GM13977 (cell line): ENCODE measurements around the gene PGC.

ENCODE experiments used
- DNase-seq: peaks from one replicate; pipeline ENCODE4 v3.0.0; 2012; ENCODE audit warnings: low spot score
- in situ Hi-C: fragments of 300-500 bp; cut with MboI; formaldehyde crosslinking; loops from one replicate; pipeline ENCODE4 v1.12.0; 2022; ENCODE audit warnings: low sequenced_read_pairs, low pct_unique_long_range_greater_than_20kb, mixed read lengths, inconsistent platforms; ENCODE audit not compliant: unreplicated experiment
- TF ChIP-seq, protein P1 (sequence below): IDR thresholded peaks from 2 replicates; pipeline ENCODE4 v1.5.1; 2012; ENCODE audit warnings: mild to moderate bottlenecking, control low read depth; ENCODE audit not compliant: insufficient read depth; ENCODE audit errors: extremely low read depth, missing control alignments

Gene PGC

DNA sequence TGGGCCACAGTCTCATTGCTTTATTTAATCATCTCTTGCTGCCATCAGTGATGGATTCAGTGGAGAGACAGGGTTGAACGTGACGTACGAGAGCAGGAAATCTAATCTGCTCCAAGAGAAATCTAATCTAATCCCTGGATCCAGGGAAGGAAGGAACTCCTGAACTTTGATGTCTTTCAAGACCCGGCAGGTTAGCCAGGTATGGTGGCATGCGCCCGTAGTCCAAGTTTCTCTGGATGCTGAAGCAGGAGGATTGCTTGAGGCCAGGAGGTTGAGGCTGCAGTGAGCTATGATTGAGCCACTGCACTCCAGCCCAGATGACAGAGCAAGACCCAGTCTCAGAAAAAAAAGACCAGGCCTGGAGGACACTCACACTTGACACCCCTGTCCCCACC, 11.4 kb upstream of the PGC start:
- in situ Hi-C loops: no loop called here
- TF ChIP-seq, protein P1, sequence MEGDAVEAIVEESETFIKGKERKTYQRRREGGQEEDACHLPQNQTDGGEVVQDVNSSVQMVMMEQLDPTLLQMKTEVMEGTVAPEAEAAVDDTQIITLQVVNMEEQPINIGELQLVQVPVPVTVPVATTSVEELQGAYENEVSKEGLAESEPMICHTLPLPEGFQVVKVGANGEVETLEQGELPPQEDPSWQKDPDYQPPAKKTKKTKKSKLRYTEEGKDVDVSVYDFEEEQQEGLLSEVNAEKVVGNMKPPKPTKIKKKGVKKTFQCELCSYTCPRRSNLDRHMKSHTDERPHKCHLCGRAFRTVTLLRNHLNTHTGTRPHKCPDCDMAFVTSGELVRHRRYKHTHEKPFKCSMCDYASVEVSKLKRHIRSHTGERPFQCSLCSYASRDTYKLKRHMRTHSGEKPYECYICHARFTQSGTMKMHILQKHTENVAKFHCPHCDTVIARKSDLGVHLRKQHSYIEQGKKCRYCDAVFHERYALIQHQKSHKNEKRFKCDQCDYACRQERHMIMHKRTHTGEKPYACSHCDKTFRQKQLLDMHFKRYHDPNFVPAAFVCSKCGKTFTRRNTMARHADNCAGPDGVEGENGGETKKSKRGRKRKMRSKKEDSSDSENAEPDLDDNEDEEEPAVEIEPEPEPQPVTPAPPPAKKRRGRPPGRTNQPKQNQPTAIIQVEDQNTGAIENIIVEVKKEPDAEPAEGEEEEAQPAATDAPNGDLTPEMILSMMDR: no peak
- no peak for DNase-seq

DNA sequence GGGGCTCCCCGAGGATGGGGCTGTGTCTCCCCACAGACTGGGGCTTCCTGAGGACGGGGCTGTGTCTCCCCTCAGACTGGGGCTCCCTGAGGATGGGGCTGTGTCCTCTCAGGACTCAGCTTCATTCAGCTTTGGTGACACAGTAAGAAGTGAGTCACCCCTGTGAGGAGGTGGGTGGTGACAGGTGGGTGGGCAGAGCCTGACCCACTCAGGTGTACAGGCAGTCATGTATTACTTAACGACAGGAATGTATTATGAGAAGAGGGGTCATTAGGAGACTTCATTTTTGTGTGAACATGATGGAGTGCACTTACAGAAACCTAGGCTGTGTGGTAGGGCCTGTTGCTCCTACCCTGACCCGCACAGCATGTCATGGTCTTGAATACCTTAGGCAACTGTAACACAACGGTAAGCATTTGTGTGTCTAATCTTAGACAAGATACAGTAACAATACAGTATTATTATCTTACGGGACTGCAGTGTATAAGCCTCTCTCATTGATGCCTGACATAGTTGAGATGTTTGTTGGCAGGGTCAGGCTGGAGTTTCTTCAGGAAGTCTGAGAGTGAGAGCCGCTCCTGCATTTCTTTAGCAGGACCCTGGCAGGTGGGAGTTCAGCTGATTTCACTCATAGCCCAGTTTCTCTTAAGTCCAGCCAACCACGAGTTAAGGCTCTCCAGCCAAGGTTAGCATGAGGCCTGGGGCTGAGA, 10.9 kb upstream of the PGC start:
- TF ChIP-seq, protein P1: no peak
- DNase-seq: no peak
- in situ Hi-C loops: no loop called here

- no peak for DNase-seq
- TF ChIP-seq, protein P1: no peak
- in situ Hi-C loops: no loop called here
These were observed 10.1 kb upstream of the PGC start for GRCh38 chr6:41757271-41757670.

DNA sequence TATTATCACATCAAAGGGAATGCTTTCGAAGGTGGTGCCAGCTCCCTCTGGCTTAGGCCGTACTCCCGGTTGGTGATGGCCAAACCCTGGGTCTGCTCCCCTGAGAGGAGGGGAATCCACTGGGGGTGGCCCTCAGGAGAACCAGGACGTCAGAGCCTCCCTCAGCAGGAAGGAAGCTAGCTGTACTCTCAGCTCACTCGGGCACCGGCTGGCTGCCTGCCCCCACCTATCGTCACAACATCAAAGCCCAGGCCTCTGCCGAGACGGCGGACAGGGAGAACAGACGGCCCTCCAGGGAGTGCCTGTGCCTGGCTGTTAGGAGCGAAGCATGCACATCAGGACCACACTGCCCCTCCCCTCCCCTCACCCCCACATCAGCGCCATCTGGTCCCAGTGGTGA, 9.2 kb upstream of the PGC start:
- no peak for DNase-seq
- TF ChIP-seq, protein P1: no peak
- in situ Hi-C loops: no loop called here

GRCh38 chr6:41755895-41756294, 8.7 kb upstream of the PGC start:
- TF ChIP-seq, protein P1: no peak
- DNase-seq: no peak
- in situ Hi-C loops: no loop called here

- in situ Hi-C loops: no loop called here
- no peak for DNase-seq
- TF ChIP-seq, protein P1: no peak
These were observed 3.2 kb upstream of the PGC start for GRCh38 chr6:41750374-41750773.

DNA sequence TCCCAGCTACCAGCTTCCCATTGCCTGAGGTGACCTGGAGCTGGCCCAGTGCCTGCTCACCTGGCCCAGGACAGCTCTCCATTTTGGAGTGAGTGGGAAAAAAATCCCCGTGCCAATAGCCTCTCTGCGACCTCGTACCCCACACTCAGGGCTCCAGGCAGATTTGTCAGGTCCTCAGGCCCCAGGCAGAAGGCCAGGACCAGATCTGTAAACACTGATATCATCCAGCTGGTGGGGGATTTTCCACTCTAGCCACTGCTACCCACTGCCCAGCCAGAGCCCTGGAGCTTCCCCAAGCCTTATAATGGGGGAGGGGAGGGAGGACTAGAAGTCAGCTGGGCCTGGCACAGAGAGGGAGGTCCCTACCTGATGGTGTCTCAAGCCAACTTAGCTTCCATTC, 1.3 kb upstream of the PGC start:
- TF ChIP-seq, protein P1: no peak
- DNase-seq: no peak
- in situ Hi-C loops: no loop called here
